HG03025 (cell line): ENCODE measurements around the gene FRMD6.

ENCODE experiments used
- ATAC-seq: cut with Tn5 transposase; IDR thresholded peaks from one replicate; pipeline ENCODE4 v1.9.1; 2021; ENCODE audit warnings: mild to moderate bottlenecking, moderate library complexity; ENCODE audit not compliant: unreplicated experiment, low FRiP score

FRMD6 gene

DNA sequence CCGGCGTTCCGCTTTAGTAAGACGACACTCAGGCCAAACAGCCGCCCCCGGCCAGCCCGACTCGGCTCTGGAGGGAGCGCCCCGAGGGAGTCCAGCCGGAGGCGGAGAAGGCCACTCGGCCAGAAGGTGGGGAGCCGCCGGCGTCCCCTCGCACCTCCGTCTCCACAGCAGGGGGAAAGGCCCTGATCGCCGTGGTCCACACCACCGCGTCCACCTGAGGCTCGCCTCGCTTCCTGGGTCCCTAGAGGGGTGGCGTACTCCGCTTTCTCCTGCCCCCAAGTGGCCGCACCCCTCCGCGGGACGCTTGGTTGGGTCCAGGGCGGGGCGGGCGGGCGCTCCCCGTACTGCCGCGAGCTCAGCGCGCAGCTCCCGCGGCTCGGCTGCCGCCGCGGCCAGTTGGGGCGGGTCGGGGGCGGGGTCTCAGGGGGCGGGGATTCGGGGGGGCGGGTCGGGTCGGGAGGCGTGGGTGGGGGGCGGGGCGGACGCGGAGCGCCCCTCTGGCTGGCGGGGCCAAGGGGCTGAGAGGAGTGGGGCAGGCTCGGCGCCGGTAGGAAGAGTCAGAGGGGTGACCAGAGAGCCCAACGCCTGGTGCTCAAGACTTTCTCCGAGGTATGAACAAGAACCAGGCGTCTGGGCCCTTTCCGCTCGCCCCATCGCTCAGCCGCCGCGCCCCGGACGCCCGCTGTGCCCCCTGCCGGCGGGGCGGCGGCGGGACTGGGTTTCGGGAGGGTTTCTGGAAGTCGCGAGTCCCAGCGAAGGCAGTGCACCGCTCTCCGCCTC lies at the start of gene FRMD6:
Gene FRMD6, plus strand, starts transcription at position 523 of the 780 bp plus-strand sequence. CDS start 37,927 bp downstream, outside the sequence.
- ATAC-seq = peak; percentile 65

DNA sequence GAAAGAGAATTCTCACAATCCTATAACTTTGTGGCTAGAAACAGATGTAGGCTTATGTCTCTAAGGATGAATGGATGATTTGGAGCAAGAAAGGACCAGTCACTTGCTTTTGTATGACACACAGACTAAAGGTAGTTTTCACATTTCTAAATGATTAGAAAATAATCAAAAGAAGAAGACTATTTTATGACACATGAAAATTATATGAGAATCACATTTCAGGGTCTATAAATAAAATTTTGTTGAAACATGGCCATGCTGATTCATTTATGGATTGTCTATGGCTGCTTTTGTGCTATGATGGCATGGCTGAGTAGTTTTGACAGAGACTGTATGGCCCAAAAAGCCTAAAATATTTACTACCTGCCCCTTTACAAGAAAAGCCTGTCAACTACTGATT lies 49.4 kb upstream of the FRMD6 start:
- ATAC-seq = no peak

DNA sequence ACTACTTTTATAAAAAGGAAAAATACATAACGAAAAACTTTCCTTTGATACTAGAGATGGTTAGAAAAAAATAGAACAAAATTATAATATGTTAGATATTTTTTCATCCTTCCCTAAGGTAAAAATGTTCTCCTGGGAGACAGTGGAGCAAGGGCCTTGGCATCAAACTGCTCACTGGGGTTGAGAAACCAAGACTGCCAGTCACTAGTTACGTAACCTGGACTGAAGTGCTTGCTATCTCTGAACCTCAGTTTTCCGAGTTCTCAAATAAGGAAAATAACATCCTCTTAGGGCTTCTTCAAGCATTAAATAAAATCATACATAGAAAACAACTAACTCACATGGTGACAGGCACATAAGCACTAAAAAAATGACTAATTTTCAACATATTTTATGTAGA lies 48.2 kb upstream of the FRMD6 start:
- no peak for ATAC-seq

DNA sequence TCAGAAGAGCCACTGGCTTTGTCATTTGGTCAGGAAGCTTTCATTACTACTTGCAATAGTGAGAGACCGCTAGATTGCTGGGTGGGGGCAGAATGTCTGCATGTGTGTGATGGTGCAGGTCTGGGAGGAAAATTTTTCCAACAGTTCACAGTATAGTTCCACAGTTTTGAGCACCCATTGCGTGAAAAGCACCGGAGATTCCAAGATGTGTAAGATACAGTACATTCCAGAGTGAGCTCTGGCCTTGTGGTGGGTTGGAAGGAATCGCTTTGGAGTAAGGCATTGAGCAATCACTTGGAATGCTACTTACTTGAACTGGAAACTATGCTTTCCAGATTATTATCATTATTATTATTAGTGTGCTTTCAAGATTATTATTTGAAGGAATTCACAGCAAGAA lies 47.6 kb upstream of the FRMD6 start:
- no peak for ATAC-seq

DNA sequence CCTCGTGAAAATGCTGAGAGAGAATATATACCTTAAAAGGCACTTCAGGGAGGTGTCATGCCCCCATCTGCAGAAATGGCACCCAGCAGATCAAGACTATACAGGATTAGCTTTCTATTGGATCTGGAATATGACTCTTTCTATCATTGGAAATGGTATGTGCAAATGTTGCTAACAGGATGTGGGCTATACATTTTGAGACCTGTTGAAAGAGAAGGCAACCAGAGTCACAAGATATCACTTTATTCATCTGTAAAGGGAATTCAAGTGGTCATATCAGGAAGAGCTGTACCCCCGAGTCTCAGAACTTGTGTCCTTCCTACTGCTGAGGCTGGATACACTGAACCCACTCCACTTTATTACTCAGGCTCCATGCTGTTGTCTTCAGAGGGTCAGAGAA lies 46.1 kb upstream of the FRMD6 start:
- ATAC-seq = no peak

DNA sequence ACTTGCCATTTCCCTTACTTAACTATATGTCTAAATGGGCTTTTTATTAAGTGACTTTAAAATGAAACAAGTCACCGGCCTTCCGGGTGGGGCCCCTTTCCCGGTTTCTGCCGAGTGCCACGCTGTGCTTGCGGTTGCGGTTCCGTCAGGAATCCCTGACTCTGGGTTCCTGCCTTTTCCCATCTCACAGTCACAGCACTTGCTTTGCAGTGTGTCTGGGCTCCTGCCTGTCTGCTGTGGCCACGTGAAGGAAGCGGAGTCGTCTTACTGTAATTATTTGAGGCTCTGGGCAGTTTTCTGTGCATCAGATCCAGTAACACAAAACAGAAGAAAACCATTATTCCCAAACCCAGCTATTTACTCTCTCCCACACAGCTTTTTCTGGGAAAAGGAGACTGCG lies 44.0 kb upstream of the FRMD6 start:
- ATAC-seq = no peak

DNA sequence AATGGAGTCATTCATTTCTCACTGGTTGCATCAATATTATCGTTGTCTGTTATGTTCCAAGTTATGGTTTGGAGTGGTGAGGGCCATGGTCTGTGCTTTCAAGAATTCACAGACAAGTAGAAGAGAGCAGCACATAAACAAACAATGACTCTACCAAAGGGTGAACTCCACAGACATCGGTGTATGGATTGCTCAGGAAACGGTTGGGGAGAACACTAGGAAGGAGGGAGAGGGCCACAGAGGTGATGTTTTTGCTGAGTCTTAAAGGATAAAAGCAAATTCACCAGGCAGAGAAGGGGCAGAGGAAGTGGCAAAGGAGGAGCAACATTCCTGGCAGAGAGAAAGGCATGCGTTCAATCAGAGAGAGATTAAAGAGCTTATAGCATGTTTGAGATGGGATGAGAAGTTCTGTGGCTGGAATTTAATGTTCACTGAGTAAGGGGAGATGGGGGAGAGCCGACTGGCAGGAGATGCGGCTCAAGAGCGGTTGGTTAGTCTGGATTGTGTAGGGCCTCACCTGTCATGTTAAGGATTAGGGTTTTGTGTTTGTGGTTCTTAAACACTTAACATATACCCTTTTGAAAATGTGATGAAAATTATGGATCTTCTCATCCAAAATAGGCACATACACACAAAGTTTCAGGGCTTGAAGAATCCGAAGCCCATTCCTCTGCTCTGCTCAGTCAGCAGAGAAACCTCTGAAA lies 42.3 kb upstream of the FRMD6 start:
- no peak for ATAC-seq

DNA sequence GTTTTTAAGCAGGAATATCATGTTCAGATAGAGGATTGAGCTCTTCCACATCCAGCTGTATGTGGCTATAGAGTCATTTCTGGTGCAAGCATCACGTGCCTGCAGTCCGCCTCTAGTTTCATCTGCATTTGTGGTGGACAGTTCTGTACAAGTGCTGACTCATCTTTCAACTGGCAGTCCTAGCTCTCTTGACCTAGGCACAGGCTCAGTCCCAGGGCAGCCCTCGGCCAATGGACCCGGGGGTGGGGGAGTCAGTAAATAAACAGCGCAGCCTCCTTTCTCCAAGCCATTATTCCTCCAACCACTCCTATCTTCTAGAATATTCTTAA lies 41.8 kb upstream of the FRMD6 start:
- ATAC-seq = peak; percentile 82

DNA sequence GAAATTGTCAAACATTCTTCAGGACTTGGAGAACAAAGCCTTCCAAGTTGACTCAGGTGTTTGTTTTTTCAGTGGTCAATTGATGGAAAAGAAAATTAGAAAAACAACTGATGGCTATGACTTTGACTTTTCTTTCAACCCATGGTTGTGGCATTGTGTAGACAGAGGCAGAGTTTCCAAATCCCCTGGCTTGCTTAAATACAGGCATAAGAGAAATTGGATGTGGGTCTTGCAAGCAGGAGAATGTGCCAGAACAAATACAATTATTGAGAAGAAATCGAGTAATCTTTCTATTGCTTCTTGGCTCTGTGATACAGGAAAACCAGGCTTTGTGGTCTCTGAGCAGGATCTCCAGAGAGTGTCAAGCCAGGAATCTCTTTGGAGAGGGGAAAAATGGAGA lies 40.9 kb upstream of the FRMD6 start:
- ATAC-seq = no peak

DNA sequence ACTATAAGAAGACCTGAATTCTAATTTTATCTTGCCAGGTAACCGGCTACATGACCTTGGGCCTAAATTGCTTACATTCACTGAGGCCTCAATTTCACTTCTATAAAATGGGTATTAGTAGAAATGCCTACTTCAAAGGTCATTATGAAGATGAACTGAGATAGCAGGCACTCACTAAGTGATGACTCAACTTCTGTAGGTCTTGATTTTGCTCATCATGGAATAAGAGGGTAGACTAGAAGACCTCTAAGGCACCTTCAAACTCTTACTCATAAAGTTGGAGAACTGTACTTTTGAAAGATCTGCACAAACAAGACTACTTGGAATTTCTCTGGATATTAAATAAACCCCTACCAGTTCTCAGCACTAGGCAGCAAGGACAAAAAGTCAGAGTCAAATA lies 39.3 kb upstream of the FRMD6 start:
- no peak for ATAC-seq

DNA sequence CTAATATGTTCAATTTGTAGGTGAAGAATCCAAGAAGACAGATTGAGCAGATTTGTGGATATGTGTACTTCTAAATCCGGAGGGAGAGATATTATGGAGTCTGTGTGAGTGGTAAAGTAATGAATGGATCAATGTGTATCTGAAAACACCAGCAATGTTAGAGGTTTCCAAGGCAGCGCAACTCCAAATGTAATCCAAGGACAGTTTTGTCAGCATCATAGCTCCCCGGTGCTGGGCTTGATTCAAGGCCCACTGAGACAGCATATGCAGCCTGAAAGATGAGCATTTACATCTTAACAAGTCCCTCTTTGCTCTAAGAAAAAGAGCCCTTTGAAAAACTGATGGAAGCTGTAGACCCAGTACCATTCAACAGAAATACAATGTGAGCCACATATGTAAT lies 38.3 kb upstream of the FRMD6 start:
- ATAC-seq = no peak

DNA sequence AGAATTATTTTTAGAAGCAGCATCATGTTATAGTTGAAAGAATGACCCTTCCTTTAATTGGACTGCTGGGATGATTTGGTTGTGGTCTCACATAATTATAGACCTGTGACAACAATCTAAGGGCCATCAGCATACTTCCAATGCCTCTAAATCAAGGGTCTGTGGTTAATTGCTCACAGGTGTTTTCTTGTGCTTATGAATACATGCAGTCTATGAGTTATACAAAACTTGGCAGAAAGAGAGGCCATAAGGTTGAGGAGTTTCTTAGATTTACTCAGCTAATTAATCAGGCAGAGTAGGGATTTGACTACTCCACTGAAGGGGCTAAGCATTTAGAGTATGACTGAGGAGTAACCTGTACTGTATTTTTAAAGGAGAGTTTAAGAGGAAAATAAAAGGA lies 37.0 kb upstream of the FRMD6 start:
- ATAC-seq = no peak

DNA sequence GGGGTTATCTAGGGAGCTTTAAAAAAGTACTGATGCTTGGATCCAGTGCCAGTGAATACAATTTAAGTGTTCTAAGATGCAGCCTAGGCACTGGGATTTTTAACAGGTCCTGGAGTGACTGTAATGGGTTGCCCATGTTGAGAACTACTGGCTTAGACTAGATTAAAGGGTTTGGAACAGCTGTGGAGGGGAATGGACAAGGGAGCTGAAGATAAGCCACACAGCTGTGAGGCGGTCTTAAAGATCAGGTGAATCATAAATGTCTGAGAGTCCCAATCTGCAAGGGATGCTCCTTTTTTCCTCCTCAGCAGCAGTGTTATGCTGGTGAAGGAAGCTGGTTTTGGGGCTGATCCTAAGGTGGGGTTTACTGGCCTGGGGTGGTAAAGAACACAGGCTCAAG lies 35.5 kb upstream of the FRMD6 start:
- no peak for ATAC-seq

DNA sequence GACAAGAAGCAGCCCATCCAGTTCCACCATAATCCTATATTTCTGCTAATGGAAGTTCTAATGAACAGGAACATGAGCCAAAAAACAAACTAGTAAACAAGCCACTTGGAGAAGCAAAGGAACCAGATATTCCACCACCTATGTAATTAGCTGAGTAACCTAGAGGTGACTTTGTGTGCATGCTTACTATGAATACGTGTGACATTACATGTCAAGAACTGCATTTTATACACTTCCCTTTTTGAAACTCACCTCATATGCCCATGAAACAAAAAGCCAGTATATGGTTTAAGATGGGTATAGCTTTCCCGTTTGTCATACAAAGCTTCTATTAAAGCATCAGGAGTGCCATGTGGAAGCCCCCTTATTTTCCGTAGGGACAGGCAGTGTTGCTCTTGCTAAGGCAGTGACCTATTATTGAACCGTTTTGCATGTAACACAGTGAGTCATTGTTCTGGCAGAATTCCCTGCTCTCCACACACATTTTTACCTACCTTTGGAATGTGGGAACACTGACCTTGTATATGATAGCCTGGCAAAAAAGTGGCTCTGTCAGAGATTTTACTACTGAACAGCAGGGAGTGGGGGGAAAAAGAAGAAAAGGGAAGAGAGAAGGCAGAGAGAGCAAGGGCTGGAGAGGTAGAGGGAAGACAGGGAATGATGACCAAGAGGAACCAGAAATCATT lies 34.8 kb upstream of the FRMD6 start:
- no peak for ATAC-seq

DNA sequence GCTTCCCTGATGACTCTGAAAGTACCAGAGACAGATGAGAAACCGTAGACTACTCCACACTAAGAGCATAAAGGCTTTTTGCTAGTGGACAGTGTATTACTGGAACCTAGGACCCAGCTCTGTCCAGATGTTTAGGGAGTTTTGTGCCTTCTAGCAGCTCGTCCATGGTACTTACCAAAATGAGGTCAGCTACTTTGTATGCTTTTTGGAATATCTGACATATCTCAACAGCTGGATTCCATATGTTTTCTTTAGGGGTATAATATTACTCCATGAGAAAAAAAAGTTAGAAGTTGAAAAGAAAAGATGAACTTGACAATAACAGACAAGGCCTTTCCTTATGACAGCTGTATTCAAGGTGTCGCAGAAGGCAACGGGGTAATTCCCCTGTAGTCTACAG lies 32.1 kb upstream of the FRMD6 start:
- ATAC-seq = no peak

DNA sequence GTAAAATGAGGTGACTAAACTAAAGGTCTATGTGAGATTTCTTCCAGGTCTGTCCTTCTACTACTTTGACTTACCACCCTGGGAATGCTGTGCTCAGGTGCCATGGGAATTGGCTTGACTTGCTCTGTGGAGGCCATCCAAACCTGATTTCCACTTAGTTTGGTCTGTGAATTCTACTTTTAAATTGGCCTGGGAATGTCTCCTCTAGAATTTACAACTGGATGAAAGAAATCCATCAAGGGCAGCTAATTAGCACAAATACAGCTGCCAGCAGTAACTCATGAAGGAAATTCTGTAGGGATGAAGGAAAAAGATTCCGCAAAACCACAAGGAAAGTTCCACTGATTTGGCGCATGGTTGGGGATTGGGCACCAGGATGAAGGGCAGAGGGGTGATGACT lies 31.7 kb upstream of the FRMD6 start:
- ATAC-seq = no peak

DNA sequence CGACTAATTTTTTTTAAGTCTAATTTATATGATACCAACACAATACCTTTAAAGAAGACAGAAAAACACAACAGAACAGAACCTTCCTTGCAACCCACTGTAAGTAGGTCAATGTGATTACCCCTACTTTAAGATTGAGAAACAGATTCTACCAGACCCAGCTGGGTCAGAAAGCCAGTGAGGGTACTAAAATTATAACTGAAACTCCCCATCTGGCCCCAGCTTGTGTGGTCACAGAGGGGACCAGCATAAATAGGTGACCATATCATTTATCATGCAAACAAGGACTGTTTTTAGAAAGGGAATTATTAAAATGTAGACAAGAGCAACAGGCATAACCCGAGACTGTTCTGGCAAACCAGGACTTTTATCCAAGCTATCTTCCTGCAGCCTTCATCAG lies 30.1 kb upstream of the FRMD6 start:
- peak; percentile 66 for ATAC-seq

DNA sequence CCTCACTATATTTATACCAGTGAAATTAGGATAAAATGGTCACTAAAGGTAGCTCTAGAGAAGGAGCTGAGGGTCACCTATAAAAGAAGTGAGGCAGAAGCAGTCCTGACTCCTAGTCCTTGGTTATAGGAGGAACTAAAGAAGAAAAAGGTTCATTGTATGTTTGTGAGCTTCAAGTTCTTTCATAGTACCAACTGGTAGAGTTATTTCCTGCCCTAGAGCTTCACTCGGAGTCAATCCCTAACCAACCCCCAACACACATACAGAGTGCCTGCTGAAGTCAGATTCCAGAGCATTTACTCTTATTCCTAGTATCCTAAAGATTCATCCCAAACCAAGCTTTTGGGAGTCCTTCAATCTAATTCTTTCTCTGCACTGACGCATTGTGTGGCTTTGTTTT lies 29.3 kb upstream of the FRMD6 start:
- no peak for ATAC-seq

DNA sequence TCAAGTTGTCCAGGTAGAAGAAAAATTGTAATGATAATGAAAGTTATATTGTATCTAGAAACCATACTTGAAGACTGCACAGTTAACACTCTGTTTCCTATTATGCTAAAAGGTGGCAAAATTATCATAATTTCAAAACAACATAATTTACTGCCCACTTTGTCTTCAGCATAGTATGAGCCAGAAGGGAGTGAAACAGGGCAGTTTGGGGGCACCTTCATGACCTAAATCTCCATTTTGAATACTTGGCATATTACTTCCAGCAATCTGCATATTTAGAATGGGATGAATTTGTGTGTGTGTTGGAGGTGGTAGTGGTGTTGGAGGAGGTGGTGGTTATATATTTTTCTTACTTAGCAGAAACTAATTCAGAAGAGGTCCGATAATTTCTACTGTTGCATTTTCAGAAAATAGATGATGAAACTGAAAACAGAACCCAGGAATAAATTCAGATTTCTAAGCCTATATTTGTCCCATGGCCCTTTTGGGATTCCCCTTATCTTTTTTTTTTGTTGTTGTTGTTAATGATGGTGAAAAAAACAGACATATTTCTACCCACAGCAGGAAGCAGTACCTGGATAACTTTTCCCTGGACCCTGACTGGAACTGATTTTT lies 26.6 kb upstream of the FRMD6 start:
- ATAC-seq = no peak

DNA sequence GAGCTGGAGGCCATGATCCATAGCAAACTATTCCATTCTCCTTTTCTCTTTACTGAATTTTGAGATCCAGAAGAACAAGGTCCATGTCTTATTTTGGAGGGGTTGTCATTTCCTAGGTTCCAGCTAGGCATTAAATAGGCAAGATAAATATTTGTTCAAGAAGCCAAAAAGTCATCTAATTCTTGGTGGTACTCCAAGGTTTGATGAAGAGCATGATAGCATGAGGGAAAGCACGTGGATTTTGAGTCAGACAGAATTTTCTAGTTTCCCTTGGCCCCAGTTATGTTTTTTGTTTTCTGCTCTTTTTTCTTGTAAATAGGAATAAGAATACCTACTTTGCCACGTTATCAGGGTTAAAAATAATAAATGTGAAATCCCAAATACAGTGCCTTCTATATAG lies 25.5 kb upstream of the FRMD6 start:
- no peak for ATAC-seq

DNA sequence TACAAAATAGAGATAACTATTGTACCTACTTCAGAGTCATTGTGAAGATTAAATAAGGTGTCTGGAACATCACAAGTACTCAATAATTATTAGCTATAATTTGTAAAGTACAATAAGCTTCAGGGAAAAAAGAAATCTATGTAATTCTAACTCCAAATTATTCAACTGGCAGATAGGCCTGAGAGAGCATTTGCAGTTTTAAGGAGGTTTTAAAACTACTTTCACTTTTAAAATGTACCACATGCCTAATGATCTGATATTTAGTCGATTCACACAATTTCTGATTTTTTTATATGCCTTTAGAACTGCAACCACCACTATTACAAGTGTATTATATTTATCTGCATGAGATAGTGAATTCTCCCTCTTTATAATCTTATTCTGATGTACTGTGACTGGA lies 24.9 kb upstream of the FRMD6 start:
- no peak for ATAC-seq
